ENCODE results near the gene INTS15. TPM values are rescaled to one million over a fixed set of nuclear protein-coding genes. Genes with fewer than 3 reads are reported as not detected.
"Not testable (repeated sequence)": the region's sequence is repeated elsewhere in the genome, so short reads cannot be mapped to it uniquely, and the experiment has no call there.

INTS15 gene
- polyA plus RNA-seq, 3 donors = 32.7 to 44.3 (median 35.4) TPM

- DNase-seq (ENCODE audit: extremely low read depth in 1 of 11, low read depth in 9 of 11, low spot score in 4 of 11) = no peak
Observed at GRCh38 chr7:6571160-6571779, 18.6 kb upstream of the INTS15 start.

GRCh38 chr7:6575281-6576023 lies 14.4 kb upstream of the INTS15 start:
- no peak for DNase-seq (ENCODE audit: extremely low read depth in 1 of 11, low read depth in 9 of 11, low spot score in 4 of 11)

GRCh38 chr7:6576024-6576866 lies 13.6 kb upstream of the INTS15 start:
- DNase-seq (ENCODE audit: extremely low read depth in 1 of 11, low read depth in 9 of 11, low spot score in 4 of 11) = no peak

GRCh38 chr7:6576867-6577368 lies 12.9 kb upstream of the INTS15 start:
- not testable (repeated sequence) for DNase-seq (ENCODE audit: extremely low read depth in 1 of 11, low read depth in 9 of 11, low spot score in 4 of 11)

GRCh38 chr7:6577369-6578113 lies 12.3 kb upstream of the INTS15 start, which contains the start of gene ZDHHC4:
Gene ZDHHC4 (plus strand): TSS chr7:6577454. CDS start chr7:6580562, 3,108 bp downstream.
- DNase-seq (ENCODE audit: extremely low read depth in 1 of 11, low read depth in 9 of 11, low spot score in 4 of 11) = peak; percentile 72 to 88 (median 84)

GRCh38 chr7:6578114-6579084 lies 11.4 kb upstream of the INTS15 start:
- no peak for DNase-seq (ENCODE audit: extremely low read depth in 1 of 11, low read depth in 9 of 11, low spot score in 4 of 11)

- no peak for DNase-seq (ENCODE audit: extremely low read depth in 1 of 11, low read depth in 9 of 11, low spot score in 4 of 11)
Observed at GRCh38 chr7:6579446-6579845, 10.4 kb upstream of the INTS15 start.

GRCh38 chr7:6585746-6586432 lies 3.9 kb upstream of the INTS15 start:
- not testable (repeated sequence) for DNase-seq (ENCODE audit: extremely low read depth in 1 of 11, low read depth in 9 of 11, low spot score in 4 of 11)

- no peak for DNase-seq (ENCODE audit: extremely low read depth in 1 of 11, low read depth in 9 of 11, low spot score in 4 of 11)
Observed at GRCh38 chr7:6588566-6588965, 1.3 kb upstream of the INTS15 start.

- no peak for DNase-seq (ENCODE audit: extremely low read depth in 1 of 11, low read depth in 9 of 11, low spot score in 4 of 11)
Observed at GRCh38 chr7:6589151-6589828, 531 bp upstream of the INTS15 start.

- peak in 1 of 11 donors; percentile 25 for DNase-seq (ENCODE audit: extremely low read depth in 1 of 11, low read depth in 9 of 11, low spot score in 4 of 11)
Observed at GRCh38 chr7:6590645-6591110, 857 bp downstream of the INTS15 start.

GRCh38 chr7:6600093-6600492 lies 10.3 kb downstream of the INTS15 start:
- DNase-seq (ENCODE audit: extremely low read depth in 1 of 11, low read depth in 9 of 11, low spot score in 4 of 11) = no peak

- no peak for DNase-seq (ENCODE audit: extremely low read depth in 1 of 11, low read depth in 9 of 11, low spot score in 4 of 11)
Observed at GRCh38 chr7:6604458-6604857, 14.6 kb downstream of the INTS15 start.

- no peak for DNase-seq (ENCODE audit: extremely low read depth in 1 of 11, low read depth in 9 of 11, low spot score in 4 of 11)
Observed at GRCh38 chr7:6606866-6607583, 17.2 kb downstream of the INTS15 start.

GRCh38 chr7:6607651-6608051 lies 17.8 kb downstream of the INTS15 start:
- no peak for DNase-seq (ENCODE audit: extremely low read depth in 1 of 11, low read depth in 9 of 11, low spot score in 4 of 11)

GRCh38 chr7:6608081-6608480 lies 18.3 kb downstream of the INTS15 start:
- DNase-seq (ENCODE audit: extremely low read depth in 1 of 11, low read depth in 9 of 11, low spot score in 4 of 11) = no peak
